CD4-positive, alpha-beta T cell treated with Interleukin-6 for 4 hours (primary cell): ENCODE results near the gene EXOC8.

Experiments
- DNase-seq: peaks from one replicate; pipeline ENCODE4 v3.0.0-alpha.2; 2020; ENCODE audit warnings: mixed read lengths

Gene EXOC8

GRCh38 chr1:231311720-231312431 is 25.8 kb downstream of the EXOC8 start:
- no peak for DNase-seq

- no peak for DNase-seq
These were observed 27.2 kb downstream of the EXOC8 start for GRCh38 chr1:231310391-231310934.

DNA sequence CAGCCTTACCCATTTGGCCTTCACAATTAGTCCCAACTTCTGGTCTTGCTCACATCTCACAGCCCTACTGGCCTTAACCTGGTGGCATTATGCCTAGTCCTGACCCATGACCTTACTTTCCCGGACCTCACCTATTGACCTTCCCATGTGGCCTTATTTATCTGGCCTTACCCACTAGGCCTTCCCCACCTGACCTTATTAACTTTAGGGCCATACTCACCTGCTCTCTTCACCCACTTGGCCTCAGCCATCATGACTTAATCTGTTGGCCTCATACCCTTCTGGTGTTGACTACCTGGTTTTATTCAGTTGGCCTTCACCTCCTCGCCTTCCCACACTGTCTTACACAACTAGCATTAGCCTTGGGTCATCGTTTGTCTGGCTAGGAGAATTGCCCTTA is 35.7 kb downstream of the EXOC8 start:
- DNase-seq, result no peak

GRCh38 chr1:231295938-231296337 is 41.7 kb downstream of the EXOC8 start:
- DNase-seq, result no peak

DNA sequence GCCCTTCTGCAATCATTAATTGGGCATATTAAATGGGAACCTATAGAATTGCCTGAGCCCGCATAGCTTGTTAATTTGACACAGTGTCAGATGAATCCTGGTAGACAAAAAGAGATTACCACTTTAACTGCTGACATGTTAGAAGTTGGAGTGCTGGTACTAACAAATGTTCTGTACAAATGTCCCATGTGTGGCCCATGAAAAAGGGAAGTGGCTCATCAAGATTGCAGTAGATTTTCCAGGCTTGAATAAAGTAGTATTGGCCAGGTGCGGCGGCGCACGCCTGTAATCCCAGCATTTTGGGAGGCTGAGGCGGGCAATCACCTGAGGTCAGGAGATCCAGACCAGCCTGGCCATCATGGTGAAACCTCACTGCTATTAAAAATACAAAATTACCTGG is 51.0 kb downstream of the EXOC8 start:
- no peak for DNase-seq

DNA sequence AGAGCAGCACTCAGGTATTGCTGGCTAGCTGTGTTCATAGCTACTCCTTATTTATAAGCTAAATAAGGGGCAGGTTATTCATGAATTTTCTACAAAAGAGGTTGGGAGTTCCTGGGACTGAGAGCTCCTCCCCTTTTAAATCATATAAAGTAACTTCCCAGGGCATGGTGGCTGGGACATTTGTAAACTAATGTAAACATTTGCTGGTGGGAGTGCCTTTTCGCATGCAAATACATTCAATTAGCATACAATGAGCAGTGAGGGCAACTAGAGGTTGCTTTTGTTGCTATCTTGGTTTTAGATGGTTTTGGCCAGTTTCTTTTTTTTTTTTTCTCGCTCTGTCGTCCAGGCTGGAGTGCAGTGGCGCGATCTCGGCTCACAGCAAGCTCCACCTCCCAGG is 53.2 kb downstream of the EXOC8 start:
- no peak for DNase-seq
